HepG2 (cell line): ENCODE results near the gene SIRT5. TPM values are rescaled to one million over a fixed set of nuclear protein-coding genes. Genes with fewer than 3 reads are reported as not detected.
A peak's percentile ranks its signal among the peaks of the same experiment; 100 is the strongest.

ENCODE experiments used
- ELK4 ChIP-seq: sonication (generic); formaldehyde crosslinking; IDR thresholded peaks from 2 replicates; pipeline ENCODE4 v1.9.0; 2021; ENCODE audit warnings: missing genetic modification reagents, borderline replicate concordance
- HDAC2 ChIP-seq: sonication (generic); formaldehyde crosslinking; IDR thresholded peaks from 2 replicates; pipeline ENCODE4 v1.4.0; 2020; ENCODE audit warnings: missing genetic modification reagents
- HOXD1 ChIP-seq: sonication (generic); formaldehyde crosslinking; IDR thresholded peaks from 2 replicates; pipeline ENCODE4 v1.5.0; 2020; ENCODE audit warnings: missing genetic modification reagents
- ISX ChIP-seq: sonication (generic); formaldehyde crosslinking; conservative IDR thresholded peaks from 2 replicates; pipeline ENCODE4 v1.5.0; 2020; ENCODE audit warnings: missing genetic modification reagents
- KIAA2018 ChIP-seq: sonication (generic); formaldehyde crosslinking; IDR thresholded peaks from 2 replicates; pipeline ENCODE4 v1.5.0; 2020; ENCODE audit warnings: mild to moderate bottlenecking, missing genetic modification reagents, borderline replicate concordance
- MLLT10 ChIP-seq: sonication (generic); formaldehyde crosslinking; IDR thresholded peaks from 2 replicates; pipeline ENCODE4 v1.4.0; 2020; ENCODE audit warnings: missing genetic modification reagents
- RNF219 ChIP-seq: sonication (generic); formaldehyde crosslinking; IDR thresholded peaks from 2 replicates; pipeline ENCODE4 v1.5.0; 2020; ENCODE audit warnings: mild to moderate bottlenecking, missing genetic modification reagents
- SCMH1 ChIP-seq: sonication (generic); formaldehyde crosslinking; IDR thresholded peaks from 2 replicates; pipeline ENCODE4 v1.9.0; 2021; ENCODE audit warnings: missing genetic modification reagents, mild to moderate bottlenecking, borderline replicate concordance
- TRAFD1 ChIP-seq: sonication (generic); formaldehyde crosslinking; IDR thresholded peaks from 2 replicates; pipeline ENCODE4 v1.5.1; 2020; ENCODE audit warnings: missing genetic modification reagents, mild to moderate bottlenecking, borderline replicate concordance
- ZFP1 ChIP-seq: IDR thresholded peaks from 2 replicates; pipeline ENCODE4 v1.6.1; 2016
- ZFX ChIP-seq: sonication (generic); formaldehyde crosslinking; IDR thresholded peaks from 2 replicates; pipeline ENCODE4 v1.4.0; 2020; ENCODE audit warnings: mild to moderate bottlenecking, low read depth, missing genetic modification reagents, moderate library complexity
- ZNF121 ChIP-seq: sonication (generic); formaldehyde crosslinking; IDR thresholded peaks from 2 replicates; pipeline ENCODE4 v1.5.0; 2020; ENCODE audit warnings: mild to moderate bottlenecking, missing genetic modification reagents
- ZNF737 ChIP-seq: sonication (generic); formaldehyde crosslinking; IDR thresholded peaks from 2 replicates; pipeline ENCODE4 v1.5.0; 2020; ENCODE audit warnings: missing genetic modification reagents, mild to moderate bottlenecking, borderline replicate concordance
- ZNF746 ChIP-seq: sonication (generic); formaldehyde crosslinking; IDR thresholded peaks from 2 replicates; pipeline ENCODE4 v1.8.0; 2022; ENCODE audit warnings: mild to moderate bottlenecking, missing genetic modification reagents
- ZNF780A ChIP-seq: sonication (generic); formaldehyde crosslinking; IDR thresholded peaks from 2 replicates; pipeline ENCODE4 v1.8.0; 2022; ENCODE audit warnings: mild to moderate bottlenecking, missing genetic modification reagents, moderate library complexity
- polyA plus RNA-seq, 8 experiments: library from polyadenylated mRNA; depleted of rRNA in 3 of 8; stranded (reverse) in 7 of 8; unstranded in 1 of 8; fragments of >200 nt; fragmentation: Illumina TruSeq in 4 of 8; extraction: Trizol in 4 of 8; gene quantifications; 2 replicates each; pipeline versions ENCODE4 v1.2.1 to v1.2.3, GENCODE V29; 2011 to 2016; ENCODE audit warnings: low read depth in 4 of 8, missing spikeins in 1 of 8, mixed read lengths in 1 of 8; ENCODE audit not compliant: insufficient read depth in 1 of 8
- total RNA-seq, 5 experiments: library from RNA; depleted of rRNA; stranded (reverse); fragments of >200 nt; fragmentation: Illumina TruSeq; extraction: Trizol; gene quantifications; 2 replicates each; pipeline ENCODE4 v1.2.3, GENCODE V29; 2016; ENCODE audit warnings: low read depth in 1 of 5

Gene SIRT5
- total and polyA plus RNA-seq, 2 of the 13 experiments (the other 11 are each of a cell fraction or from before 2014, with no cell fraction given), result 14.1 to 16.6 TPM

GRCh38 chr6:13604546-13605416 is 30.4 kb downstream of the SIRT5 start (continued):
- TF ChIP-seq KIAA2018 (CRISPR knock-in tag), result no peak
- no peak for TF ChIP-seq ELK4 (CRISPR knock-in tag)
- TF ChIP-seq ZNF737, result no peak
- TF ChIP-seq RNF219 (CRISPR knock-in tag), result peak; percentile 88; the same call in 1 of the 2 replicates
- peak; percentile 98 for TF ChIP-seq HDAC2 (CRISPR knock-in tag)
- no peak for TF ChIP-seq MLLT10 (CRISPR knock-in tag)
- TF ChIP-seq ZFP1 (CRISPR knock-in tag), result peak; percentile 83
- TF ChIP-seq HOXD1 (CRISPR knock-in tag), result peak; percentile 97
- TF ChIP-seq ZFX (CRISPR knock-in tag), result peak; percentile 54
- TF ChIP-seq TRAFD1, result no peak
- TF ChIP-seq ISX (CRISPR knock-in tag), result no peak
- no peak; the same call in 1 of the 2 replicates for TF ChIP-seq ZNF121 (CRISPR knock-in tag)
- no peak for TF ChIP-seq ZNF780A (CRISPR knock-in tag)
- TF ChIP-seq SCMH1 (CRISPR knock-in tag), result no peak
- peak; percentile 73; the same call in 1 of the 2 replicates for TF ChIP-seq ZNF746
